GM21526 (cell line): Measurements from ENCODE around the gene PTRH1.

Experiments used
- ATAC-seq: cut with Tn5 transposase; IDR thresholded peaks from one replicate; pipeline ENCODE4 v1.9.1; 2021; ENCODE audit warnings: moderate library complexity; ENCODE audit not compliant: unreplicated experiment, low FRiP score

The PTRH1 gene

GRCh38 chr9:127742435-127743088, 27.1 kb upstream of the PTRH1 start:
- ATAC-seq, result no peak

GRCh38 chr9:127741831-127742434, 26.5 kb upstream of the PTRH1 start:
- ATAC-seq, result no peak

GRCh38 chr9:127739614-127740330, 24.3 kb upstream of the PTRH1 start:
- no peak for ATAC-seq

- no peak for ATAC-seq
Measured at GRCh38 chr9:127738666-127739065, 23.2 kb upstream of the PTRH1 start.

- ATAC-seq, result no peak
Measured at GRCh38 chr9:127735530-127736185, 20.2 kb upstream of the PTRH1 start.

GRCh38 chr9:127734747-127735529, 19.5 kb upstream of the PTRH1 start, which contains the start of gene TOR2A:
TOR2A (minus strand) TSS chr9:127735294; CDS start chr9:127735270, 24 bp downstream.
- ATAC-seq, result peak; percentile 84

- ATAC-seq, result no peak
Measured at GRCh38 chr9:127734247-127734746, 18.8 kb upstream of the PTRH1 start.

- ATAC-seq, result no peak
Measured at GRCh38 chr9:127733614-127734013, 18.2 kb upstream of the PTRH1 start.

- no peak for ATAC-seq
Measured at GRCh38 chr9:127732444-127732843, 17.0 kb upstream of the PTRH1 start.

- ATAC-seq, result no peak
Measured at GRCh38 chr9:127731938-127732337, 16.5 kb upstream of the PTRH1 start.

GRCh38 chr9:127730799-127731410, 15.4 kb upstream of the PTRH1 start:
- ATAC-seq, result no peak

GRCh38 chr9:127730262-127730661, 14.8 kb upstream of the PTRH1 start:
- no peak for ATAC-seq

- no peak for ATAC-seq
Measured at GRCh38 chr9:127729522-127730256, 14.2 kb upstream of the PTRH1 start.

GRCh38 chr9:127728808-127729207, 13.3 kb upstream of the PTRH1 start:
- ATAC-seq, result no peak

GRCh38 chr9:127726871-127727270, 11.4 kb upstream of the PTRH1 start:
- ATAC-seq, result no peak

GRCh38 chr9:127724012-127724411, 8.5 kb upstream of the PTRH1 start:
- no peak for ATAC-seq

- no peak for ATAC-seq
Measured at GRCh38 chr9:127723444-127723843, 8.0 kb upstream of the PTRH1 start.

- no peak for ATAC-seq
Measured at GRCh38 chr9:127723013-127723412, 7.5 kb upstream of the PTRH1 start.

GRCh38 chr9:127722055-127722745, 6.7 kb upstream of the PTRH1 start:
- no peak for ATAC-seq
